Thyroid gland (tissue), 4 donors: ENCODE data around the gene CMTM3.

Experiments used
- POLR2A ChIP-seq, 2 donors: fragments of 450-650 bp; IDR thresholded peaks; one replicate each; pipeline ENCODE4 v1.6.1; 2017; ENCODE audit warnings: antibody characterized with exemption in 2 of 2, mild to moderate bottlenecking in 2 of 2, moderate library complexity in 1 of 2
- TF ChIP-seq, protein P1 (sequence below), 6 experiments: fragments of 200-600 bp in 3 of 6; fragments of 450-650 bp in 3 of 6; sonication (generic) in 3 of 6; IDR thresholded peaks; one replicate each; pipeline ENCODE4 v1.5.1; 2016 to 2019; ENCODE audit warnings: antibody characterized with exemption in 6 of 6, mild to moderate bottlenecking in 2 of 6, inconsistent platforms in 1 of 6, moderate library complexity in 1 of 6

DNA sequence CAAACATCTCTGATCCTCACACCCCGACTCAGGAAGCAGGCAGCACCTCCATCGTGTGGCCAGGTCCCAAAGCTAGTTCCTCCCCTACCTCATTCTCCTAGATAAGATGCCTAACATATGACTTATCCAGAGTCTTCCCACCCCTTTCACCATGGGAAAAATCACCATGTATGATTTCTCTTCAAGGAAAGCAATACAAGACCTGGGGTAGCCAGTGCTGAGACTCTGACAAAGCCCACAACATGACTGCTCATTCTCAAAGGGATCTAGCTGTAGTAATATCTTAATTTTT lies 46.9 kb downstream of the CMTM3 start:
- TF ChIP-seq, protein P1, sequence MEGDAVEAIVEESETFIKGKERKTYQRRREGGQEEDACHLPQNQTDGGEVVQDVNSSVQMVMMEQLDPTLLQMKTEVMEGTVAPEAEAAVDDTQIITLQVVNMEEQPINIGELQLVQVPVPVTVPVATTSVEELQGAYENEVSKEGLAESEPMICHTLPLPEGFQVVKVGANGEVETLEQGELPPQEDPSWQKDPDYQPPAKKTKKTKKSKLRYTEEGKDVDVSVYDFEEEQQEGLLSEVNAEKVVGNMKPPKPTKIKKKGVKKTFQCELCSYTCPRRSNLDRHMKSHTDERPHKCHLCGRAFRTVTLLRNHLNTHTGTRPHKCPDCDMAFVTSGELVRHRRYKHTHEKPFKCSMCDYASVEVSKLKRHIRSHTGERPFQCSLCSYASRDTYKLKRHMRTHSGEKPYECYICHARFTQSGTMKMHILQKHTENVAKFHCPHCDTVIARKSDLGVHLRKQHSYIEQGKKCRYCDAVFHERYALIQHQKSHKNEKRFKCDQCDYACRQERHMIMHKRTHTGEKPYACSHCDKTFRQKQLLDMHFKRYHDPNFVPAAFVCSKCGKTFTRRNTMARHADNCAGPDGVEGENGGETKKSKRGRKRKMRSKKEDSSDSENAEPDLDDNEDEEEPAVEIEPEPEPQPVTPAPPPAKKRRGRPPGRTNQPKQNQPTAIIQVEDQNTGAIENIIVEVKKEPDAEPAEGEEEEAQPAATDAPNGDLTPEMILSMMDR (IDR thresholded peaks at IDR 0.05): no peak
- TF ChIP-seq POLR2A (IDR thresholded peaks at IDR 0.05): no peak
